Measurements from ENCODE around the gene STOM. TPM values are rescaled to one million over a fixed set of nuclear protein-coding genes. Genes with fewer than 3 reads are reported as not detected.

Gene STOM
- total RNA-seq, 3 donors from 2014 or later, result 79.7 to 335 (median 199) TPM

DNA sequence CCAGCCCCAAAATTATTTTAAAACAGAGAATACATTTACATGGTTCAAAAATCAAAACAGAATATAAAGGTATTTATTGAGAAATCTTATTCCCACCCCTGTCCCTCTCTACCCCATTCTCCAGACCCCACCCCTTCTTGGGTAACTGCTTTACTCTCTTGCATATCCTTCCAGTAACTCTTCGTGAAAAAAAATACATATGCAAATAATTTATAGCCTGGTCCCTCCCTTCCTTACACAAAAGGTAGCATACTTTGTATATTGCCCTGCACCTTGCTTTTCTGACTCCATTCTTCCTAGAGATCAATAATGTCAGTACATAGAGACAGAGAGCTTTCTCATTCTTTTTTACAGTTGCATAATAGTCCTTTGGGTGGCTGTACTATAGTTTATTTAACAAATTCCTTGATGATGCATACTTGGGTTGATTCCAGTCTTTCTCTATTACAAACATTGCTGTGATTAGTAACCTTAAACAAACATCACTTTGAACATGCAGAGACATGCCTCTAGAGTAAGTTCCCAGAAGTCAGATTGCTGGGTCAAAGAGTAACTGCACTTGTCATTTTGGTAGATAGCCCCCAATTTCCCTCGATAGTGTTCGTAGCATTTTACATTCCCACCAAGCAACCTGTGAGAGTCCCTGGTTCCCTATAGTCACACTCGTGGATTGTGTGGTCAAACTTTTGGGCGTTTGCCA lies 47.9 kb downstream of the STOM start:
- ATAC-seq, result peak; percentile 71
- TF ChIP-seq, protein P1, sequence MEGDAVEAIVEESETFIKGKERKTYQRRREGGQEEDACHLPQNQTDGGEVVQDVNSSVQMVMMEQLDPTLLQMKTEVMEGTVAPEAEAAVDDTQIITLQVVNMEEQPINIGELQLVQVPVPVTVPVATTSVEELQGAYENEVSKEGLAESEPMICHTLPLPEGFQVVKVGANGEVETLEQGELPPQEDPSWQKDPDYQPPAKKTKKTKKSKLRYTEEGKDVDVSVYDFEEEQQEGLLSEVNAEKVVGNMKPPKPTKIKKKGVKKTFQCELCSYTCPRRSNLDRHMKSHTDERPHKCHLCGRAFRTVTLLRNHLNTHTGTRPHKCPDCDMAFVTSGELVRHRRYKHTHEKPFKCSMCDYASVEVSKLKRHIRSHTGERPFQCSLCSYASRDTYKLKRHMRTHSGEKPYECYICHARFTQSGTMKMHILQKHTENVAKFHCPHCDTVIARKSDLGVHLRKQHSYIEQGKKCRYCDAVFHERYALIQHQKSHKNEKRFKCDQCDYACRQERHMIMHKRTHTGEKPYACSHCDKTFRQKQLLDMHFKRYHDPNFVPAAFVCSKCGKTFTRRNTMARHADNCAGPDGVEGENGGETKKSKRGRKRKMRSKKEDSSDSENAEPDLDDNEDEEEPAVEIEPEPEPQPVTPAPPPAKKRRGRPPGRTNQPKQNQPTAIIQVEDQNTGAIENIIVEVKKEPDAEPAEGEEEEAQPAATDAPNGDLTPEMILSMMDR (IDR thresholded peaks at IDR 0.05), result no peak
- no peak overlapping the region for H3K4me3 ChIP-seq
- H3K9me3 ChIP-seq, result no peaks in the 10 kb centered on the region
- peaks cover 10% of the 10 kb centered on the region for H3K4me1 ChIP-seq (ENCODE audit: low read depth)
- peaks cover 5% of the 10 kb centered on the region for H3K36me3 ChIP-seq (ENCODE audit: low read depth)
- intact Hi-C loops (cut with DNase I, micrococcal nuclease), result loop anchor here (10.0 kb wide), 3 partner anchors 53 to 107 kb away; partner anchors contain the start of genes GSN (in 1 of the 2) and STOM (in 1 of the 2)
- DNase-seq, result no peak

DNA sequence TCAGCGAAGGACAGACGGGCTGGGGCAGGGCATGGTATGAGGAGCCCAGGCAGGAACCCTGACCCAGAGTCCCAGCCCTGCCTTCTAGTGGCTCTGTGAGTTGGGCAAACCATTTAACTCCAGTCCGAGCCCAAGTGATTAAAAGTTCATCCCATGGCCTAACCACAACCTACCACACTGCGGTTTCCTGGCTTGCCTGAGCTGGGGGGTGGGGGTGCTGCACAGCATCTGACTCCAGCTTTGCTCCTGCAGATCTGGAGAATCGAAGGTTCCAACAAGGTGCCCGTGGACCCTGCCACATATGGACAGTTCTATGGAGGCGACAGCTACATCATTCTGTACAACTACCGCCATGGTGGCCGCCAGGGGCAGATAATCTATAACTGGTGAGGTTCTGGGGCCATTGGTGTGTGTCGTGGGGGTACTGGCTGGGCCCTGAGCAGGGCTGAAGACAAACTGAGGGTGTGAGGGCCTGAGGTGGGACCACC lies 49.0 kb downstream of the STOM start:
- TF ChIP-seq, protein P1 (IDR thresholded peaks at IDR 0.05), result no peak
- peaks cover 10% of the 10 kb centered on the region for H3K4me1 ChIP-seq (ENCODE audit: low read depth)
- no peak overlapping the region for H3K4me3 ChIP-seq
- intact Hi-C loops (cut with DNase I, micrococcal nuclease), result loop anchor here (10.0 kb wide), 3 partner anchors 54 to 106 kb away; partner anchors contain the start of genes GSN (in 1 of the 2) and STOM (in 1 of the 2)
- no peak for DNase-seq
- H3K36me3 ChIP-seq (ENCODE audit: low read depth), result no peaks in the 10 kb centered on the region
- no peaks in the 10 kb centered on the region for H3K9me3 ChIP-seq
- ATAC-seq, result no peak

DNA sequence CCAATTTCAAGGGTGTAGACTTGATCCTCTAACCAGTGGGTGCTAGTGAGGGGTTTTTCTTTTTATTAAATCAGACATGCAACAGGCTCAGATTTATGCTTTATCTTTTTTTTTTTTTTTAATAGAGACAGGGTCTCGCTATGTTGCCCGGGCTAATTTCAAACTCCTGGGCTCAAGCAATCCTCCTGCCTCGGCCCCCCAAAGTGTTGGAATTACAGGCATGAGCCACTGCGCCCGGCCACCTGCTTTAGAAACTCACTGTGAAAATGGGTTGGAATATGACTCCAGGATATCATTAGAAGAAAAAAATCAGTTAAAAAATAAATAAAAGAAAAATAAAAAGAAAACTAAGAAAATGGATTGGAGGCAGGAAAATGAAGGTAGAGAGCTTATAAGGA lies 50.7 kb downstream of the STOM start:
- TF ChIP-seq, protein P1 (IDR thresholded peaks at IDR 0.05), result no peak
- peaks cover 10% of the 10 kb centered on the region for H3K4me1 ChIP-seq (ENCODE audit: low read depth)
- ATAC-seq (no peak), DNase-seq (no peak)
- intact Hi-C loops (cut with DNase I, micrococcal nuclease), result loop anchor here in 1 of 2 donors (5.0 kb wide), 1 partner anchor 83 kb away; no protein-coding TSS in a partner anchor
- H3K4me3 ChIP-seq, result no peak overlapping the region
- H3K36me3 ChIP-seq (ENCODE audit: low read depth), result no peaks in the 10 kb centered on the region
- no peaks in the 10 kb centered on the region for H3K9me3 ChIP-seq

DNA sequence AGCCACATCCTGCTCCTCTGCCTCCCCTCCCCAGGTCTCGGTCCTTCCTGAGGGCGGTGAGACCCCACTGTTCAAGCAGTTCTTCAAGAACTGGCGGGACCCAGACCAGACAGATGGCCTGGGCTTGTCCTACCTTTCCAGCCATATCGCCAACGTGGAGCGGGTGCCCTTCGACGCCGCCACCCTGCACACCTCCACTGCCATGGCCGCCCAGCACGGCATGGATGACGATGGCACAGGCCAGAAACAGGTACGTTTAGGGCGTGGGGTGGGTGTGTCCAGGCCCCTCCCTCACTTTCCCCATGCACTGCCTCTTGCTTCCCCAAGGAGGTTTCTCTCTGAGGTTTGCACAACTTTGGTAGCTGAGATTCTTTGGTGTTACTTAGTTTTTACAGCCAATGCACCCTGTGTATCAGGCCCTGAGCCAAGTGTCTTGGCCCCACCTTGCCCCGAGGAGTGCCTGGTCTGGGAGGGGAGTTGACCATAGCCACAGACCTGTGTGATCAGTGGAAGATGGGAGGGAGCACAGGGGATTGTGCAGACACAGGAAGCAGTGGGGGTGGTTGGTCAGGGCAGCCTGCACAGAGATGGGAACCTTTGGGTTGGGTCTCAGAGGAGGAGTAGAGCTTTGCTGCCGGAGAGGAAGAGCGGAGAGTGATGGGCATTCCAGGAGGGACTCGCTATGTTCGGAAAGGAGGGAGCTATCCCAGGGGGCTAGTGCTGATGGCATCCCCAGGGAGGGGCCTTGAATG lies 51.2 kb downstream of the STOM start:
- peaks cover 10% of the 10 kb centered on the region for H3K4me1 ChIP-seq (ENCODE audit: low read depth)
- ATAC-seq, result no peak
- no peaks in the 10 kb centered on the region for H3K9me3 ChIP-seq
- H3K36me3 ChIP-seq (ENCODE audit: low read depth), result peaks cover 4% of the 10 kb centered on the region
- H3K4me3 ChIP-seq, result no peak overlapping the region
- intact Hi-C loops (cut with DNase I, micrococcal nuclease), result loop anchor here in 1 of 2 donors (5.0 kb wide), 1 partner anchor 83 kb away; no protein-coding TSS in a partner anchor
- TF ChIP-seq, protein P1 (IDR thresholded peaks at IDR 0.05), result no peak
- DNase-seq, result no peak

DNA sequence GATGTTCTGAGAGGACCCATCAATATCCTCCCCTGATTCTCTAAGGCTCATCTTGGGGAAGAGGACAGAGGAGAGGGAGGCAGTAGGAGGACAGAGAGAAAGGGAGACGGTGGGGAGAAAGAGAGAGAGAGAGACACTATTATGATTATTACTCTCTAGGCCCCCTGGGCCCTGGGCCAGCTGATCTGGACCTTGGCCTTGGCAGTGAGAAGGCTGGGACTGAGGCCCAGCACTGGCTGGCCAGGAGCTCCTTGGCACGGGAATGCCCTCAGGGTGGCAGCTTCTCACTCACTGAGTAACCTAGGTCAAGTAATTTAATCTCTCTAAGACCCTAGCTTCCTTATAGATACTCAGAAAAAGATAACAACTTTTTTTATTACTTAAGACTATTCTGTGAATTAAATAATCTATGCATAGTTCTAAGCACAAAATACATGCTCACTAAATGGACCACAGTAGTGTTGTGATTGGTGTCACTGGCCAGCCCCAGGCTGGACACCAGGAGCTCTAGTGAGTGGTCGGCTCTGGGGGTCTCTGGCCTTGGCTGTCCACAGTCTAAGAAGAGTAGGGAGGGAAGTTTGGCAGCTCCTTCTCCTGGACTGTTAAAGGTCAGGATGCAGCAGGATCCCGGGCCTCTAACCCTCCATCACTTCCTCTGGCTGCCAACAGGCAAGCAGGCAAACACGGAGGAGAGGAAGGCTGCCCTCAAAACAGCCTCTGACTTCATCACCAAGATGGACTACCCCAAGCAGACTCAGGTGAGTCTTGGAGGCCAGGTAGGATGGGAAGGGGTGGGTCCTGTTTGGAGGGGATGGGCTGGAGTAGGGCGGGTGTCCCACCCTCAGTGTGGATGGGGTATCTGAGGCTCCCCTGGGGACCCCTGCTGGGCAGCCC lies 52.1 kb downstream of the STOM start:
- intact Hi-C loops (cut with DNase I, micrococcal nuclease), result loop anchor here in 1 of 2 donors (5.0 kb wide), 1 partner anchor 84 kb away; no protein-coding TSS in a partner anchor
- peaks cover 10% of the 10 kb centered on the region for H3K4me1 ChIP-seq (ENCODE audit: low read depth)
- TF ChIP-seq, protein P1 (IDR thresholded peaks at IDR 0.05), result no peak
- H3K4me3 ChIP-seq, result no peak overlapping the region
- DNase-seq (peak in 1 of 3 donors; percentile 31), ATAC-seq (no peak)
- peaks cover 9% of the 10 kb centered on the region for H3K36me3 ChIP-seq (ENCODE audit: low read depth)
- no peaks in the 10 kb centered on the region for H3K9me3 ChIP-seq

All from mucosa of descending colon (tissue), 3 donors.